Effector memory CD8-positive, alpha-beta T cell (primary cell): ENCODE data around the gene ELF4.
A peak's percentile ranks its signal among the peaks of the same experiment; 100 is the strongest.

Experiments
- ATAC-seq: fragments of 150-1000 bp; cut with Tn5 transposase; replicated peaks from 2 replicates; pipeline ENCODE4 v1.10.0; 2021; ENCODE audit warnings: mild to moderate bottlenecking, moderate library complexity
- DNase-seq, 3 experiments: peaks; one replicate each; pipeline ENCODE4 v3.0.0; 2021
- H3K27ac Mint-ChIP-seq, 2 donors: one replicate each; pipeline ENCODE4 v1.8.0; 2022; ENCODE audit warnings: mild to moderate bottlenecking in 2 of 2, mixed read lengths in 2 of 2, moderate library complexity in 2 of 2
- H3K27me3 Mint-ChIP-seq, 2 donors: one replicate each; pipeline ENCODE4 v1.8.0; 2022; ENCODE audit warnings: mixed read lengths in 2 of 2
- H3K36me3 Mint-ChIP-seq: one replicate; pipeline ENCODE4 v1.8.0; 2022; ENCODE audit warnings: mild to moderate bottlenecking, moderate library complexity, mixed read lengths; ENCODE audit not compliant: insufficient read depth
- H3K4me1 Mint-ChIP-seq, 2 donors: one replicate each; pipeline ENCODE4 v1.8.0; 2022; ENCODE audit warnings: low read depth in 2 of 2, mixed read lengths in 2 of 2
- H3K4me3 Mint-ChIP-seq, 2 donors: one replicate each; pipeline ENCODE4 v1.8.0; 2022; ENCODE audit warnings: mild to moderate bottlenecking in 2 of 2, mixed read lengths in 2 of 2, moderate library complexity in 2 of 2
- H3K9me3 Mint-ChIP-seq, 2 donors: one replicate each; pipeline ENCODE4 v1.8.0; 2022; ENCODE audit warnings: mixed read lengths in 2 of 2

ELF4 gene

GRCh38 chrX:130066975-130067615 is 43.2 kb downstream of the ELF4 start:
- Mint-ChIP-seq H3K27me3 (no peaks in the 10 kb centered on the region), H3K36me3 (peaks cover 62% of the 10 kb centered on the region), H3K27ac (no peak overlapping the region), H3K9me3 (no peaks in the 10 kb centered on the region), H3K4me3 (no peak overlapping the region), H3K4me1 (peaks cover 0 to 3% of the 10 kb centered on the region in 2 donors)
- DNase-seq (no peak), ATAC-seq (no peak)

GRCh38 chrX:130060122-130061069 is 49.9 kb downstream of the ELF4 start:
- Mint-ChIP-seq H3K27me3 (no peaks in the 10 kb centered on the region), H3K4me3 (peak overlapping the region; percentile 68 to 71), H3K36me3 (peaks cover 9% of the 10 kb centered on the region), H3K27ac (peak overlapping the region; percentile 41 to 62), H3K4me1 (peaks cover 0 to 4% of the 10 kb centered on the region in 2 donors), H3K9me3 (no peaks in the 10 kb centered on the region)
- ATAC-seq (peak; percentile 90), DNase-seq (peak; percentile 82 to 86 (median 82))

GRCh38 chrX:130058652-130059051 is 51.6 kb downstream of the ELF4 start:
- ATAC-seq (no peak), DNase-seq (no peak)
- Mint-ChIP-seq H3K9me3 (no peaks in the 10 kb centered on the region), H3K27me3 (no peaks in the 10 kb centered on the region), H3K36me3 (peaks cover 3% of the 10 kb centered on the region), H3K4me1 (peaks cover 0 to 4% of the 10 kb centered on the region in 2 donors), H3K4me3 (no peak overlapping the region), H3K27ac (peak overlapping the region in 1 of 2 donors; percentile 41)

- H3K27ac Mint-ChIP-seq = no peak overlapping the region
- no peak for ATAC-seq
Measured at GRCh38 chrX:130057209-130057608, 53.1 kb downstream of the ELF4 start.

GRCh38 chrX:130055899-130056298 is 54.4 kb downstream of the ELF4 start:
- Mint-ChIP-seq H3K36me3 (peaks cover 18% of the 10 kb centered on the region), H3K4me1 (peaks cover 0 to 4% of the 10 kb centered on the region in 2 donors), H3K27ac (no peak overlapping the region), H3K27me3 (no peaks in the 10 kb centered on the region), H3K9me3 (no peaks in the 10 kb centered on the region), H3K4me3 (no peak overlapping the region)
- ATAC-seq (no peak), DNase-seq (no peak)

More at GRCh38 chrX:130057209-130057608, 53.1 kb downstream of the ELF4 start:
- Mint-ChIP-seq H3K4me1 (peaks cover 0 to 4% of the 10 kb centered on the region in 2 donors), H3K4me3 (peak overlapping the region in 1 of 2 donors; percentile 42), H3K9me3 (no peaks in the 10 kb centered on the region), H3K36me3 (peaks cover 9% of the 10 kb centered on the region), H3K27me3 (no peaks in the 10 kb centered on the region)
- DNase-seq = no peak

- no peak for ATAC-seq
- Mint-ChIP-seq H3K27ac (no peak overlapping the region), H3K27me3 (no peaks in the 10 kb centered on the region), H3K4me3 (no peak overlapping the region), H3K9me3 (no peaks in the 10 kb centered on the region), H3K4me1 (peaks cover 0 to 2% of the 10 kb centered on the region in 2 donors), H3K36me3 (peaks cover 26% of the 10 kb centered on the region)
- DNase-seq = no peak
Measured at GRCh38 chrX:130055103-130055502, 55.2 kb downstream of the ELF4 start.

- no peak for ATAC-seq
- peaks cover 35% of the 10 kb centered on the region for H3K36me3 Mint-ChIP-seq
- H3K9me3 Mint-ChIP-seq = no peaks in the 10 kb centered on the region
- no peak for DNase-seq
- no peak overlapping the region for H3K27ac Mint-ChIP-seq
- no peaks in the 10 kb centered on the region for H3K27me3 Mint-ChIP-seq
- no peaks in the 10 kb centered on the region for H3K4me1 Mint-ChIP-seq
- no peak overlapping the region for H3K4me3 Mint-ChIP-seq
Measured at GRCh38 chrX:130053236-130053635, 57.1 kb downstream of the ELF4 start.

GRCh38 chrX:130051176-130051845 is 59.0 kb downstream of the ELF4 start:
- H3K9me3 Mint-ChIP-seq = no peaks in the 10 kb centered on the region
- peaks cover 47% of the 10 kb centered on the region for H3K36me3 Mint-ChIP-seq
- no peak for ATAC-seq
- H3K27ac Mint-ChIP-seq = no peak overlapping the region
- no peaks in the 10 kb centered on the region for H3K27me3 Mint-ChIP-seq
- no peak overlapping the region for H3K4me3 Mint-ChIP-seq
- no peaks in the 10 kb centered on the region for H3K4me1 Mint-ChIP-seq
- DNase-seq = no peak

- DNase-seq (no peak), ATAC-seq (no peak)
- H3K27ac Mint-ChIP-seq = no peak overlapping the region
- no peaks in the 10 kb centered on the region for H3K27me3 Mint-ChIP-seq
- no peaks in the 10 kb centered on the region for H3K4me1 Mint-ChIP-seq
- H3K4me3 Mint-ChIP-seq = no peak overlapping the region
- no peaks in the 10 kb centered on the region for H3K9me3 Mint-ChIP-seq
- peaks cover 47% of the 10 kb centered on the region for H3K36me3 Mint-ChIP-seq
Measured at GRCh38 chrX:130049821-130050220, 60.5 kb downstream of the ELF4 start.

- no peaks in the 10 kb centered on the region for H3K27me3 Mint-ChIP-seq
- no peak overlapping the region for H3K27ac Mint-ChIP-seq
- H3K4me1 Mint-ChIP-seq = no peaks in the 10 kb centered on the region
- DNase-seq (no peak), ATAC-seq (no peak)
- H3K9me3 Mint-ChIP-seq = no peaks in the 10 kb centered on the region
- H3K4me3 Mint-ChIP-seq = no peak overlapping the region
- H3K36me3 Mint-ChIP-seq = peaks cover 48% of the 10 kb centered on the region
Measured at GRCh38 chrX:130048686-130049222, 61.5 kb downstream of the ELF4 start.

GRCh38 chrX:130047416-130047815 is 62.9 kb downstream of the ELF4 start:
- Mint-ChIP-seq H3K4me1 (no peaks in the 10 kb centered on the region), H3K4me3 (no peak overlapping the region), H3K36me3 (peaks cover 50% of the 10 kb centered on the region), H3K9me3 (no peaks in the 10 kb centered on the region), H3K27ac (no peak overlapping the region), H3K27me3 (no peaks in the 10 kb centered on the region)
- DNase-seq (no peak), ATAC-seq (no peak)

GRCh38 chrX:130039847-130040246 is 70.5 kb downstream of the ELF4 start:
- H3K27ac Mint-ChIP-seq = peak overlapping the region in 1 of 2 donors; percentile 54
- no peak for DNase-seq
- no peak for ATAC-seq
- no peaks in the 10 kb centered on the region for H3K27me3 Mint-ChIP-seq
- peaks cover 20% of the 10 kb centered on the region for H3K36me3 Mint-ChIP-seq
- H3K4me3 Mint-ChIP-seq = no peak overlapping the region
- H3K4me1 Mint-ChIP-seq = no peaks in the 10 kb centered on the region
- H3K9me3 Mint-ChIP-seq = no peaks in the 10 kb centered on the region

GRCh38 chrX:130034178-130034577 is 76.1 kb downstream of the ELF4 start:
- Mint-ChIP-seq H3K36me3 (peaks cover 30% of the 10 kb centered on the region), H3K4me1 (no peaks in the 10 kb centered on the region), H3K27me3 (no peaks in the 10 kb centered on the region), H3K27ac (no peak overlapping the region), H3K4me3 (no peak overlapping the region), H3K9me3 (no peaks in the 10 kb centered on the region)
- ATAC-seq (no peak), DNase-seq (no peak)
